Subcutaneous abdominal adipose tissue (tissue), 5 donors: Measurements from ENCODE around the gene AGO3.
A peak's percentile ranks its signal among the peaks of the same experiment; 100 is the strongest.

ENCODE experiments used
- H3K27ac ChIP-seq: one replicate; pipeline ENCODE4 v1.7.0; 2013; ENCODE audit warnings: low read depth, mild to moderate bottlenecking, inconsistent platforms, low read length, moderate library complexity
- H3K27me3 ChIP-seq, 5 donors: one replicate each; pipeline ENCODE4 v1.7.0; 2013; ENCODE audit warnings: low read length in 5 of 5, inconsistent platforms in 1 of 5; ENCODE audit not compliant: control insufficient read depth in 5 of 5, insufficient read depth in 4 of 5
- H3K36me3 ChIP-seq, 5 donors: one replicate each; pipeline ENCODE4 v1.7.0; 2013; ENCODE audit warnings: low read length in 5 of 5; ENCODE audit not compliant: control insufficient read depth in 5 of 5, insufficient read depth in 5 of 5
- H3K4me1 ChIP-seq, 5 donors: one replicate each; pipeline ENCODE4 v1.7.0; 2013; ENCODE audit warnings: low read length in 5 of 5, mild to moderate bottlenecking in 3 of 5, moderate library complexity in 1 of 5; ENCODE audit not compliant: control insufficient read depth in 5 of 5, insufficient read depth in 5 of 5
- H3K4me3 ChIP-seq, 5 donors: one replicate each; pipeline ENCODE4 v1.7.0; 2013; ENCODE audit warnings: low read length in 5 of 5, low read depth in 1 of 5
- H3K9ac ChIP-seq, 5 donors: one replicate each; pipeline ENCODE4 v1.7.0; 2013; ENCODE audit warnings: low read length in 5 of 5, mild to moderate bottlenecking in 4 of 5, moderate library complexity in 3 of 5
- H3K9me3 ChIP-seq, 5 donors: one replicate each; pipeline ENCODE4 v1.7.0; 2013; ENCODE audit warnings: low read length in 5 of 5; ENCODE audit not compliant: control insufficient read depth in 5 of 5
- donor health status: healthy.
- donor health status: healthy.
- donor health status: healthy.
- donor health status: healthy.
- donor health status: healthy.

Gene AGO3

GRCh38 chr1:36068866-36069265, 138.0 kb downstream of the AGO3 start:
- H3K27me3 ChIP-seq = no peaks in the 10 kb centered on the region
- no peak overlapping the region for H3K9ac ChIP-seq
- H3K36me3 ChIP-seq = peaks cover 0 to 7% (median 0%) of the 10 kb centered on the region in 5 donors
- no peak overlapping the region for H3K4me3 ChIP-seq
- no peak overlapping the region for H3K27ac ChIP-seq
- no peaks in the 10 kb centered on the region for H3K9me3 ChIP-seq
- no peaks in the 10 kb centered on the region for H3K4me1 ChIP-seq

GRCh38 chr1:36070349-36070748, 139.4 kb downstream of the AGO3 start:
- H3K27ac ChIP-seq = no peak overlapping the region
- no peaks in the 10 kb centered on the region for H3K9me3 ChIP-seq
- no peaks in the 10 kb centered on the region for H3K4me1 ChIP-seq
- no peaks in the 10 kb centered on the region for H3K27me3 ChIP-seq
- H3K36me3 ChIP-seq = peaks cover 0 to 6% (median 0%) of the 10 kb centered on the region in 5 donors
- no peak overlapping the region for H3K9ac ChIP-seq
- no peak overlapping the region for H3K4me3 ChIP-seq

- Histone ChIP-seq H3K36me3 (no peaks in the 10 kb centered on the region), H3K4me3 (no peak overlapping the region), H3K27ac (no peak overlapping the region), H3K27me3 (no peaks in the 10 kb centered on the region), H3K9me3 (no peaks in the 10 kb centered on the region), H3K9ac (no peak overlapping the region), H3K4me1 (peaks cover 0 to 4% (median 0%) of the 10 kb centered on the region in 5 donors)
These were observed 146.2 kb downstream of the AGO3 start for GRCh38 chr1:36076979-36077573.

- Histone ChIP-seq H3K9ac (no peak overlapping the region), H3K4me3 (no peak overlapping the region), H3K4me1 (peaks cover 1 to 16% (median 10%) of the 10 kb centered on the region in 5 donors), H3K9me3 (no peaks in the 10 kb centered on the region), H3K27me3 (peaks cover 0 to 13% (median 4%) of the 10 kb centered on the region in 5 donors), H3K27ac (no peak overlapping the region), H3K36me3 (no peaks in the 10 kb centered on the region)
These were observed 149.3 kb downstream of the AGO3 start for GRCh38 chr1:36080236-36080635.

- Histone ChIP-seq H3K27ac (no peak overlapping the region), H3K9ac (no peak overlapping the region), H3K36me3 (no peaks in the 10 kb centered on the region), H3K9me3 (no peaks in the 10 kb centered on the region), H3K27me3 (peaks cover 0 to 13% (median 4%) of the 10 kb centered on the region in 5 donors), H3K4me3 (no peak overlapping the region), H3K4me1 (peaks cover 1 to 16% (median 10%) of the 10 kb centered on the region in 5 donors)
These were observed 149.9 kb downstream of the AGO3 start for GRCh38 chr1:36080801-36081200.

- peaks cover 0 to 13% (median 4%) of the 10 kb centered on the region in 5 donors for H3K27me3 ChIP-seq
- H3K4me1 ChIP-seq = peaks cover 1 to 15% (median 8%) of the 10 kb centered on the region in 5 donors
- no peaks in the 10 kb centered on the region for H3K9me3 ChIP-seq
- H3K27ac ChIP-seq = no peak overlapping the region
- no peaks in the 10 kb centered on the region for H3K36me3 ChIP-seq
- no peak overlapping the region for H3K4me3 ChIP-seq
- no peak overlapping the region for H3K9ac ChIP-seq
These were observed 151.1 kb downstream of the AGO3 start for GRCh38 chr1:36081926-36082485.

GRCh38 chr1:36083219-36083618, 152.3 kb downstream of the AGO3 start:
- no peak overlapping the region for H3K9ac ChIP-seq
- no peak overlapping the region for H3K27ac ChIP-seq
- H3K27me3 ChIP-seq = peaks cover 0 to 13% (median 4%) of the 10 kb centered on the region in 5 donors
- no peaks in the 10 kb centered on the region for H3K36me3 ChIP-seq
- H3K9me3 ChIP-seq = no peaks in the 10 kb centered on the region
- peaks cover 1 to 19% (median 11%) of the 10 kb centered on the region in 5 donors for H3K4me1 ChIP-seq
- H3K4me3 ChIP-seq = no peak overlapping the region

- peaks cover 1 to 22% (median 14%) of the 10 kb centered on the region in 5 donors for H3K4me1 ChIP-seq
- peak within 1 kb of the TSS; percentile 48 to 65 (median 59) for H3K4me3 ChIP-seq
- no peaks in the 10 kb centered on the region for H3K36me3 ChIP-seq
- H3K9ac ChIP-seq = peak within 1 kb of the TSS in 3 of 5 donors; percentile 15 to 78 (median 68)
- no peak within 1 kb of the TSS for H3K27ac ChIP-seq
- peaks cover 0 to 13% (median 4%) of the 10 kb centered on the region in 5 donors for H3K27me3 ChIP-seq
- H3K9me3 ChIP-seq = no peaks in the 10 kb centered on the region
These were observed 153.0 kb downstream of the AGO3 start, which contains the start of gene TEKT2 for GRCh38 chr1:36083635-36084496. TSS of gene TEKT2 (plus strand) at chr1:36084094. CDS start at chr1:36084922, 828 bp downstream.

- peak overlapping the region in 3 of 5 donors; percentile 15 to 78 (median 68) for H3K9ac ChIP-seq
These were observed 153.7 kb downstream of the AGO3 start for GRCh38 chr1:36084497-36085115.

More at GRCh38 chr1:36084497-36085115, 153.7 kb downstream of the AGO3 start:
- peaks cover 3 to 28% (median 20%) of the 10 kb centered on the region in 5 donors for H3K4me1 ChIP-seq
- peaks cover 0 to 13% (median 4%) of the 10 kb centered on the region in 5 donors for H3K27me3 ChIP-seq
- no peak overlapping the region for H3K27ac ChIP-seq
- no peaks in the 10 kb centered on the region for H3K36me3 ChIP-seq
- peak overlapping the region; percentile 48 to 65 (median 59) for H3K4me3 ChIP-seq
- H3K9me3 ChIP-seq = no peaks in the 10 kb centered on the region
